CD14-positive monocyte (primary cell): ENCODE results near the gene COMMD1. TPM values are rescaled to one million over a fixed set of nuclear protein-coding genes. Genes with fewer than 3 reads are reported as not detected.

Experiments
- DNase-seq, 3 donors: peaks; one replicate each; pipeline ENCODE4 v3.0.0-alpha.2; 2011 to 2022
- H2AFZ ChIP-seq: 2 replicates; pipeline ENCODE4 v1.6.0; 2012; ENCODE audit warnings: mild to moderate bottlenecking, low read depth, low read length, inconsistent platforms; ENCODE audit not compliant: insufficient read depth, poor library complexity, severe bottlenecking
- H3K27ac ChIP-seq, 2 donors: 1 replicate in 1 of 2; 2 replicates in 1 of 2; pipeline ENCODE4 v1.5.1; 2012 to 2013; ENCODE audit warnings: low read length in 2 of 2, control low read depth in 1 of 2, inconsistent platforms in 1 of 2, low read depth in 1 of 2, mild to moderate bottlenecking in 1 of 2
- H3K27me3 ChIP-seq, 2 donors: one replicate each; pipeline versions ENCODE4 v1.6.0 to v1.6.1; 2011 to 2013; ENCODE audit warnings: low read length in 2 of 2; ENCODE audit not compliant: control insufficient read depth in 2 of 2, insufficient read depth in 2 of 2
- H3K36me3 ChIP-seq, 2 donors: replicated peaks in 1 of 2; 1 replicate in 1 of 2; 2 replicates in 1 of 2; pipeline versions ENCODE4 v1.5.1 to v1.6.1; 2012 to 2013; ENCODE audit warnings: low read length in 2 of 2, control low read depth in 1 of 2, inconsistent platforms in 1 of 2, mild to moderate bottlenecking in 1 of 2; ENCODE audit not compliant: insufficient read depth in 2 of 2, control insufficient read depth in 1 of 2
- H3K4me1 ChIP-seq, 2 donors: 1 replicate in 1 of 2; 2 replicates in 1 of 2; pipeline versions ENCODE4 v1.5.1 to v1.6.1; 2012 to 2013; ENCODE audit warnings: low read length in 2 of 2, control low read depth in 1 of 2, inconsistent platforms in 1 of 2, mild to moderate bottlenecking in 1 of 2, moderate library complexity in 1 of 2; ENCODE audit not compliant: insufficient read depth in 2 of 2, control insufficient read depth in 1 of 2
- H3K4me2 ChIP-seq: replicated peaks from 2 replicates; pipeline ENCODE3; 2012; ENCODE audit warnings: low read length, moderate library complexity, mild to moderate bottlenecking; ENCODE audit not compliant: poor library complexity, severe bottlenecking; ENCODE audit errors: extremely low read depth
- H3K4me3 ChIP-seq, 3 experiments: fragments of 200-600 bp in 1 of 3; sonication (generic) in 1 of 3; replicated peaks in 1 of 3; 1 replicate in 2 of 3; 2 replicates in 1 of 3; pipeline ENCODE4 v1.5.1; 2011 to 2013; ENCODE audit warnings: low read length in 3 of 3, mild to moderate bottlenecking in 3 of 3, control low read depth in 2 of 3, low read depth in 2 of 3, inconsistent platforms in 1 of 3, moderate library complexity in 1 of 3
- H3K79me2 ChIP-seq: 2 replicates; pipeline ENCODE4 v1.6.0; 2012; ENCODE audit warnings: mild to moderate bottlenecking, control low read depth, inconsistent platforms, low read length, moderate library complexity; ENCODE audit not compliant: insufficient read depth
- H3K9ac ChIP-seq: 2 replicates; pipeline ENCODE4 v1.6.0; 2017; ENCODE audit warnings: low read length, mild to moderate bottlenecking; ENCODE audit not compliant: insufficient read depth, poor library complexity, severe bottlenecking
- H3K9me3 ChIP-seq, 2 donors: replicated peaks in 1 of 2; 1 replicate in 1 of 2; 2 replicates in 1 of 2; pipeline versions ENCODE4 v1.5.1 to v1.6.1; 2012 to 2013; ENCODE audit warnings: low read length in 2 of 2, control low read depth in 1 of 2; ENCODE audit not compliant: control insufficient read depth in 1 of 2, insufficient read depth in 1 of 2
- H4K20me1 ChIP-seq: 2 replicates; pipeline ENCODE4 v1.6.0; 2012; ENCODE audit warnings: mild to moderate bottlenecking, low read length, control low read depth, moderate library complexity; ENCODE audit not compliant: insufficient read depth
- H3K27ac Mint-ChIP-seq, 7 donors: one replicate each; pipeline ENCODE4 v1.8.0; 2020; ENCODE audit warnings: mild to moderate bottlenecking in 7 of 7, mixed read lengths in 7 of 7, moderate library complexity in 6 of 7, inconsistent platforms in 2 of 7
- H3K27me3 Mint-ChIP-seq, 3 donors: one replicate each; pipeline ENCODE4 v1.8.0; 2021 to 2022; ENCODE audit warnings: low read depth in 3 of 3, mild to moderate bottlenecking in 3 of 3, mixed read lengths in 3 of 3, moderate library complexity in 3 of 3, inconsistent platforms in 1 of 3
- H3K36me3 Mint-ChIP-seq, 2 donors: one replicate each; pipeline ENCODE4 v1.8.0; 2020; ENCODE audit warnings: mixed read lengths in 2 of 2, inconsistent platforms in 1 of 2, mild to moderate bottlenecking in 1 of 2
- H3K4me1 Mint-ChIP-seq: one replicate; pipeline ENCODE4 v1.8.0; 2020; ENCODE audit warnings: mild to moderate bottlenecking, mixed read lengths
- H3K4me3 Mint-ChIP-seq, 2 donors: one replicate each; pipeline ENCODE4 v1.8.0; 2020; ENCODE audit warnings: mild to moderate bottlenecking in 2 of 2, mixed read lengths in 2 of 2, moderate library complexity in 1 of 2
- H3K9me3 Mint-ChIP-seq, 7 donors: one replicate each; pipeline ENCODE4 v1.8.0; 2020 to 2022; ENCODE audit warnings: mixed read lengths in 7 of 7, mild to moderate bottlenecking in 6 of 7, moderate library complexity in 6 of 7, inconsistent platforms in 2 of 7
- WGBS: methylation state at CpG from one replicate; pipeline ENCODE4 v1.1.5; 2013; ENCODE audit warnings: missing lambda C conversion rate; ENCODE audit not compliant: insufficient coverage; 5-methylcytosine and 5-hydroxymethylcytosine counted together
- intact Hi-C, 2 donors: fragments of 100-400 bp; cut with micrococcal nuclease; formaldehyde crosslinking; loops; one replicate each; pipeline versions ENCODE4 v1.15.0 to v1.15.1; 2023
- polyA plus RNA-seq, 3 donors: library from polyadenylated mRNA; depleted of rRNA in 1 of 3; unstranded in 2 of 3; stranded (reverse) in 1 of 3; fragments of 300-500 nt in 2 of 3; fragments of >200 nt in 1 of 3; fragmentation: Illumina TruSeq in 2 of 3; gene quantifications; 1 replicate in 2 of 3; 2 replicates in 1 of 3; pipeline ENCODE4 v1.2.3, GENCODE V29; 2012 to 2021
- TF ChIP-seq, protein P1 (sequence below): fragments of 200-600 bp; IDR thresholded peaks from one replicate; pipeline ENCODE4 v1.8.0; 2022; ENCODE audit warnings: antibody characterized with exemption, mild to moderate bottlenecking

Gene COMMD1
- polyA plus RNA-seq, 3 donors: 25.2 to 82.1 (median 70.7) TPM

DNA sequence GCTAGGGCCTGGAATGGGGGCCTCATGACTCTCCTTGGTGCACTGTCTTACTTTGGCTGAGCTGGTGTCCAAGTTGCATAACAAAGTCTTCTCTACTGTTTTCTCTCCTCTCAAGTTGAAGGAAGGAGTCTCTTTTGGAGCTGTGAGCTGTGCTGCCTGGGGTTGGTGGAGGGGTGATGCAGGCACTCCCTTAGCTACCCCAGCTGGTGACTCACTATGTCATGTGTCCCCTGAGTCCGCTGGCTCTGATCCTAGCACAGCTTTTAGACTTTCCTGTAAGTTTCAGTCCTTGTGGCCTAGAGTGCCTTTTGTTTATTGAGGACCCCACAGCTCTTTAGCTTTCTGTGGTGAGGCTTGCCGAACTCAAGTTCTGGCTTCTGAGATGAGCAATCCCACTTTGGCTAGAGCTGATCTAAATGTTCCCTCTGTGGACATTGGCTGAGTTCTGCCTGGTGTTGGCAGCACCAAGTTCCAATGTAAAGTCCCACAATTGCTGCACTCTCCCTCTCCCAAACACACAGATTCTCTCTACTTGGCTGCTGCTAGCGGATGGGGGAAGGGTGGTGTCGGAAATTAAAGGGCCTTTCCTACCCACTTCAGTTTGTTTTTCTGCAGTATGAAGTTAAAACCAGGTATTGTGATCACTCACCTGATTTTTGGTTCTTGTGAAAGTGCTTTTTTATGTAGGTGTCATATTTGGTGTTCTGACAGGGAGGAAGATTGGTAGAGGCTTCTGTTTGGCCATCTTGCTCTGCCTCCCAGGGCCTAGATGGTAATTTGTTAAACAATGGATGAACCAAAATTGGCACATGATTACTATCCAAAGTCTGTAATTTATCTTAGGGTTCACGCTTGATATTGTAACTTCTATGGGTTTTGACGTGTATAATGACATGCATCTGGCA, 83.2 kb downstream of the COMMD1 start:
- H3K9me3 Mint-ChIP-seq: peaks cover 0 to 9% (median 3%) of the 10 kb centered on the region in 7 donors
- H3K4me3 Mint-ChIP-seq: no peak overlapping the region
- Histone ChIP-seq H3K27ac (no peak overlapping the region), H2AFZ (no peak overlapping the region), H3K4me1 (peaks cover 0 to 1% of the 10 kb centered on the region in 2 donors), H3K4me3 (no peak overlapping the region), H3K9ac (no peak overlapping the region), H3K79me2 (no peaks in the 10 kb centered on the region), H3K9me3 (peaks cover 0 to 3% of the 10 kb centered on the region in 2 donors), H4K20me1 (no peaks in the 10 kb centered on the region), H3K4me2 (no peak overlapping the region), H3K36me3 (no peaks in the 10 kb centered on the region), H3K27me3 (no peaks in the 10 kb centered on the region)
- H3K27ac Mint-ChIP-seq: peak overlapping the region in 1 of 7 donors; percentile 48
- intact Hi-C loops: no loop called here
- DNase-seq: no peak
- TF ChIP-seq, protein P1, sequence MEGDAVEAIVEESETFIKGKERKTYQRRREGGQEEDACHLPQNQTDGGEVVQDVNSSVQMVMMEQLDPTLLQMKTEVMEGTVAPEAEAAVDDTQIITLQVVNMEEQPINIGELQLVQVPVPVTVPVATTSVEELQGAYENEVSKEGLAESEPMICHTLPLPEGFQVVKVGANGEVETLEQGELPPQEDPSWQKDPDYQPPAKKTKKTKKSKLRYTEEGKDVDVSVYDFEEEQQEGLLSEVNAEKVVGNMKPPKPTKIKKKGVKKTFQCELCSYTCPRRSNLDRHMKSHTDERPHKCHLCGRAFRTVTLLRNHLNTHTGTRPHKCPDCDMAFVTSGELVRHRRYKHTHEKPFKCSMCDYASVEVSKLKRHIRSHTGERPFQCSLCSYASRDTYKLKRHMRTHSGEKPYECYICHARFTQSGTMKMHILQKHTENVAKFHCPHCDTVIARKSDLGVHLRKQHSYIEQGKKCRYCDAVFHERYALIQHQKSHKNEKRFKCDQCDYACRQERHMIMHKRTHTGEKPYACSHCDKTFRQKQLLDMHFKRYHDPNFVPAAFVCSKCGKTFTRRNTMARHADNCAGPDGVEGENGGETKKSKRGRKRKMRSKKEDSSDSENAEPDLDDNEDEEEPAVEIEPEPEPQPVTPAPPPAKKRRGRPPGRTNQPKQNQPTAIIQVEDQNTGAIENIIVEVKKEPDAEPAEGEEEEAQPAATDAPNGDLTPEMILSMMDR: no peak
- peaks cover 0 to 2% (median 0%) of the 10 kb centered on the region in 3 donors for H3K27me3 Mint-ChIP-seq
- H3K36me3 Mint-ChIP-seq: peaks cover 2 to 3% of the 10 kb centered on the region in 2 donors
- peaks cover 2% of the 10 kb centered on the region for H3K4me1 Mint-ChIP-seq
- 92% methylated on average over 2 of the region's 6 CpGs for WGBS

DNA sequence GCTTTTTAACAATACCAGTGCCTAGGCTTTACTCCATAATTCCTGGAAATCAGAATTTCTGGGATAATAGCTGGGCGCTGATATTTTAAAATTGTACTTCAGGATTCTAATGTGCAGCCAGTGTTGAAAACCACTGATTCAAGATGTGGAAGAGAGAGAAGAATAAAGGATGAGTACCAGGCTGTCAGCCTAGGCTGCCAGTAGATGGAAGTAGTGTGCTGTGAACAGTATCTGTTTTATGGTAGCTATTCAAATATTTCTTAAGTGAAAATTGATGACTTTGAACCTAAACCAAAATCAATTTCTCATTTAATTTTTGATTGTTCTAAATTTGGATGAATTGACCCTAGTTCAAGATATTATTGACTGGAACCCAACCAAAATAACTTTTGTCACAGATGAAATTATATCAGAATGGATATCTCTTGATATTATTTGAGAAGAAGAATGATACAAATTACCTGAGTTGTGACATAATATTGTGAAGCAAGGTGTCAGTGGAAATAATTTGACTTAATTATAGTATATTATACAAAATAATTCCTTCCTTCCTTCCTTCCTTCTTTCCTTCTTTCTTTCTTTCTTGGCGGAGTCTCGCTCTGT, 88.0 kb downstream of the COMMD1 start:
- Histone ChIP-seq H4K20me1 (no peaks in the 10 kb centered on the region), H2AFZ (no peak overlapping the region), H3K79me2 (no peaks in the 10 kb centered on the region), H3K27ac (no peak overlapping the region), H3K9ac (no peak overlapping the region), H3K4me3 (no peak overlapping the region), H3K36me3 (no peaks in the 10 kb centered on the region), H3K27me3 (no peaks in the 10 kb centered on the region), H3K4me1 (peaks cover 0 to 11% of the 10 kb centered on the region in 2 donors), H3K4me2 (no peak overlapping the region), H3K9me3 (no peaks in the 10 kb centered on the region)
- H3K36me3 Mint-ChIP-seq: peaks cover 1 to 2% of the 10 kb centered on the region in 2 donors
- no peak overlapping the region for H3K4me3 Mint-ChIP-seq
- H3K9me3 Mint-ChIP-seq: peaks cover 0 to 2% (median 0%) of the 10 kb centered on the region in 7 donors
- H3K27me3 Mint-ChIP-seq: peaks cover 0 to 2% (median 2%) of the 10 kb centered on the region in 3 donors
- TF ChIP-seq, protein P1: peak; percentile 75
- H3K27ac Mint-ChIP-seq: peak overlapping the region in 1 of 7 donors; percentile 30
- H3K4me1 Mint-ChIP-seq: peaks cover 16% of the 10 kb centered on the region
- peak in 2 of 3 donors; percentile 36 to 49 for DNase-seq
- intact Hi-C loops: loop anchor here (2.0 to 5.0 kb wide), 2 partner anchors 419 kb away; no protein-coding TSS in a partner anchor
- 20% methylated on average over 1 of the region's 3 CpGs for WGBS
